ENCODE results near the gene FAM186B. TPM values are rescaled to one million over a fixed set of nuclear protein-coding genes. Genes with fewer than 3 reads are reported as not detected.

Gene FAM186B
- total and polyA plus RNA-seq, 2 experiments from 2014 or later = 0.21 to 0.38 TPM

- TF ChIP-seq, protein P1, sequence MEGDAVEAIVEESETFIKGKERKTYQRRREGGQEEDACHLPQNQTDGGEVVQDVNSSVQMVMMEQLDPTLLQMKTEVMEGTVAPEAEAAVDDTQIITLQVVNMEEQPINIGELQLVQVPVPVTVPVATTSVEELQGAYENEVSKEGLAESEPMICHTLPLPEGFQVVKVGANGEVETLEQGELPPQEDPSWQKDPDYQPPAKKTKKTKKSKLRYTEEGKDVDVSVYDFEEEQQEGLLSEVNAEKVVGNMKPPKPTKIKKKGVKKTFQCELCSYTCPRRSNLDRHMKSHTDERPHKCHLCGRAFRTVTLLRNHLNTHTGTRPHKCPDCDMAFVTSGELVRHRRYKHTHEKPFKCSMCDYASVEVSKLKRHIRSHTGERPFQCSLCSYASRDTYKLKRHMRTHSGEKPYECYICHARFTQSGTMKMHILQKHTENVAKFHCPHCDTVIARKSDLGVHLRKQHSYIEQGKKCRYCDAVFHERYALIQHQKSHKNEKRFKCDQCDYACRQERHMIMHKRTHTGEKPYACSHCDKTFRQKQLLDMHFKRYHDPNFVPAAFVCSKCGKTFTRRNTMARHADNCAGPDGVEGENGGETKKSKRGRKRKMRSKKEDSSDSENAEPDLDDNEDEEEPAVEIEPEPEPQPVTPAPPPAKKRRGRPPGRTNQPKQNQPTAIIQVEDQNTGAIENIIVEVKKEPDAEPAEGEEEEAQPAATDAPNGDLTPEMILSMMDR (conservative IDR thresholded peaks at IDR 0.05; ENCODE audit: low read depth in 2 of 2) = no peak
- TF ChIP-seq ETS1 (IDR thresholded peaks at IDR 0.05) (no peak), STAT1 (IDR thresholded peaks at IDR 0.05; ENCODE audit: unreplicated experiment) (no peak), JUNB (IDR thresholded peaks at IDR 0.05; ENCODE audit: unreplicated experiment) (no peak), POLR2AphosphoS5 (IDR thresholded peaks at IDR 0.05; ENCODE audit: low read depth) (no peak), CREB1 (CRISPR knock-in tag; IDR thresholded peaks at IDR 0.05; ENCODE audit: low read depth) (no peak)
Measured at GRCh38 chr12:49540229-49541139, 65.0 kb downstream of the FAM186B start (continued).

DNA sequence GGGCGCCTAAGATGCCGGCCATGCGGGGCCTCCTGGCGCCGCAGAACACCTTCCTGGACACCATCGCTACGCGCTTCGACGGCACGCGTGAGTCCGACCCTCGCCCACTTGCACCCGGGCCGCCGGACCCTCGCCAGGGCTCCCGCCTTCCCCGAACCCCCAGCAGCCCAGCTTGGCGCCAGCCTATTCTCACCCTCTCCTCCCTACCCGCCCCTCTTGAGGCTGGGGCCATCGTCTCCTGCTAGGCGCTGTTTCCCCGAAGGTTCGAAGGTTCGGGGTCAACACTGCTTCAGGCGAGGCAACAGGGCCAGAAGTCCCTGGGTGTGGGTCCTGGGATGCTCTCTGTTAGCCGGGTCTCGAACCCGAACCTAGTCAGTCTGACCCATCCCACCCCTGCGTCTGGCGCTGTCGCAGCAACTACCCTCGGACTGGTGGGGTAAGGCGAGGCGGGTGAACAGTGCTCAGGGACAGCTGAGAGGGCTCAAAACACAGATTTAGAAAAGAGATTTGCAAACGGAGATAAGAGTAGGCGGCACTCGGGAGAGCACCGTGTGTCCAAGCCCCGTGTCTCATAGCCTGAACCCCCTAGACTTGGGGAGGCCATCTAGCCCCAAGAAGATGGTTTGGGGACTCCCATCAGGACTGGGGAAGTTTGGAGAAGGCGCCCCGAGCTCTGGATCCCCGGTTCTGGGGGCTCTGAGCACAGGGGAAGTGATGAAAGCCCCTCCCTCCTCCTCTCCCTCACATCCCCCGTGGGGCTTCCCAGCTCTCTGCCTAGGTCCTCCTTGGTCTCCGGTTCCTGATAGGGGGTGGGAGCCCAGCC lies 65.8 kb downstream of the FAM186B start:
- peaks cover 100% of the 10 kb centered on the region for H3K27me3 ChIP-seq (ENCODE audit: insufficient read depth)
- 0 out of 2 replicates have a peak overlapping the region, but pooled peaks have one; percentile 47 for H2AFZ ChIP-seq
- no peak for ATAC-seq
- peaks cover 39% of the 10 kb centered on the region for H3K4me1 Mint-ChIP-seq
- H3K9me2 ChIP-seq (ENCODE audit: insufficient read depth) = no peaks in the 10 kb centered on the region
- peak overlapping the region; percentile 43; the same call in 1 of the 2 replicates for H3K4me3 ChIP-seq
- H3K4me3 Mint-ChIP-seq = peak overlapping the region; percentile 57
- peak overlapping the region; percentile 55; the same call in 1 of the 2 replicates for H3K4me2 ChIP-seq
- H3K9me3 Mint-ChIP-seq = no peaks in the 10 kb centered on the region; the same call in 1 of the 3 replicates
- TF ChIP-seq EZH2phosphoT487 (IDR thresholded peaks at IDR 0.05; ENCODE audit: unreplicated experiment) = peak; percentile 89
- no peak for TF ChIP-seq ZNF114 (CRISPR knock-in tag; IDR thresholded peaks at IDR 0.05)
- peak; percentile 97 for TF ChIP-seq EZH2 (IDR thresholded peaks at IDR 0.05; ENCODE audit: low read depth, unreplicated experiment)
- TF ChIP-seq ETS1 (IDR thresholded peaks at IDR 0.05) = no peak
- H3K4me1 ChIP-seq (ENCODE audit: insufficient read depth) = peaks cover 18% of the 10 kb centered on the region
- no peak for DNase-seq (ENCODE audit: low spot score)
- H3K79me2 ChIP-seq (replicated peaks; ENCODE audit: insufficient read depth) = no peaks in the 10 kb centered on the region
- H4K20me1 ChIP-seq (replicated peaks; ENCODE audit: insufficient read depth) = peaks cover 4% of the 10 kb centered on the region; the same call in 1 of the 2 replicates
- H3K36me3 Mint-ChIP-seq (ENCODE audit: low read depth) = no peaks in the 10 kb centered on the region; the same call in 2 of the 3 replicates
- H3K36me3 ChIP-seq (ENCODE audit: insufficient read depth) = no peaks in the 10 kb centered on the region; the same call in 1 of the 2 replicates
- H3K27me3 Mint-ChIP-seq (ENCODE audit: insufficient read depth, low read depth, poor library complexity) = peaks cover 91% of the 10 kb centered on the region
- H3K27ac ChIP-seq (ENCODE audit: low read depth) = no peak overlapping the region
- H3F3A ChIP-seq (replicated peaks; ENCODE audit: low read depth) = no peaks in the 10 kb centered on the region
- no peak overlapping the region for H3K27ac Mint-ChIP-seq

Measured in GM23338 (cell line).